Measurements from ENCODE around the gene BRAP.

DNA sequence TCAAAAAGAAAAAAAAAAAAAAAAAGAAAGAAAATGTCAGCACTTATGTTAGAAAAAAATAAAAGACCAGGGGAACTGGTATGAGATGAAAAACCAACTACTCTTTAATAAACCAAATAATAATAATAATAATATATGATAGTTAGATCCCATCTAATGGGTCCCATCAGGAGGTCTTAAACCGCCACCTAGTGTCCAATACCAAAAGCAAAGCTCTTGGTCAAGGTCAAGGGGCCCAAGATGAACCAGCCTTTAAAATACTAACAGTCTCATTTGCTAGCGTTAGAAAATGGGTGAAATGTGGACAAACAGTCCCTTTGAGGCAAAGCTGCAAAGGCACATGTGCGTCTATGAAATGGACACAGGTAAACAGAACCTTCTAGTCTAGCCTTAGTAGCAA lies 12.3 kb downstream of the BRAP start:
- TF ChIP-seq CHD2 (IDR thresholded peaks at IDR 0.05; ENCODE audit: borderline replicate concordance, low read depth, low read length) (no peak), POLR2A (IDR thresholded peaks at IDR 0.05; ENCODE audit: low read depth, low read length) (no peak), E2F4 (IDR thresholded peaks at IDR 0.05; ENCODE audit: low read depth, low read length) (no peak), ATF2 (IDR thresholded peaks at IDR 0.05; ENCODE audit: low read length) (no peak), CREB1 (IDR thresholded peaks at IDR 0.05; ENCODE audit: low read depth) (no peak), BACH1 (IDR thresholded peaks at IDR 0.05; ENCODE audit: borderline replicate concordance) (no peak)

All from GM12878 (cell line).